ENCODE measurements around the gene FLNB. TPM values are rescaled to one million over a fixed set of nuclear protein-coding genes. Genes with fewer than 3 reads are reported as not detected.

FLNB gene
- total and polyA plus RNA-seq, 2 of the 4 experiments (the other 2 are of a cell fraction) = 78.0 to 136 TPM

DNA sequence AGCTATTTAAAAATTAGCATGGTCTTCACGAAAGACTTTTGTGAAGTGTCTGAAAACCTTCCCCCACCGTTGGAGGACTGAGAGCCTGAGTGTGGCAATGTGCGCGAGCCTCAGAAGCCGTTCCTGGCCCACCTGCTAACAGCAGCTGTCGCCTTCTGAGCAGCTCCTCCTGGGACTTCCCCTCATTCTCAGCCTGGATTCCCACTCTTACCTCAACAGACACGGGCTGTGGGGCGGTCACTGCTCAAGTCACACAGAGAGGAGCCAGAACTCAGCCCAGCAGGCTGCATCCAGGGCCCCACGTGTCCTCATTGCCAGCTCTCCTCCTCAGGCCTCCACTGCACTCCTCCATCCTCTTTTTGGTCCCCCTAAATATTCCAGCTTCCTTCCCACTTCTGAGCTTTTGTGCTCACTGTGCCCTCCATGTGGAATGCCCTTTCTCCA is 194.7 kb downstream of the FLNB start:
- no peak overlapping the region for H4K5ac ChIP-seq (ENCODE audit: low read depth, low read length)
- ATAC-seq (ENCODE audit: low read depth) = no peak
- dilution Hi-C loops (cut with HindIII; ENCODE audit: low sequenced_read_pairs, unreplicated experiment) (no loop called here), in situ Hi-C loops (cut with MboI; ENCODE audit: low sequenced_read_pairs) (no loop called here), intact Hi-C loops (cut with micrococcal nuclease) (no loop called here)
- no peak overlapping the region for H3K14ac ChIP-seq (replicated peaks; ENCODE audit: low read depth, low read length)
- H3K9me3 ChIP-seq (ENCODE audit: control insufficient read depth, insufficient read depth, low read length) = peaks cover 2% of the 10 kb centered on the region; the same call in 1 of the 2 replicates
- no peak overlapping the region for H2AK9ac ChIP-seq (replicated peaks; ENCODE audit: low read depth, low read length, poor library complexity)
- no peak overlapping the region for H2AFZ ChIP-seq (replicated peaks; ENCODE audit: low read length, poor library complexity)
- H3K27me3 ChIP-seq (ENCODE audit: control insufficient read depth, insufficient read depth, low read length) = peaks cover 15% of the 10 kb centered on the region
- H4K8ac ChIP-seq (ENCODE audit: low read depth in 2 of 2, low read length in 2 of 2) = no peak overlapping the region
- ChIA-PET POLR2A (ENCODE audit: unreplicated experiment) (no interaction called here), CTCF (no interaction called here)
- no peaks in the 10 kb centered on the region for H4K20me1 ChIP-seq (ENCODE audit: insufficient read depth, low read length)
- 87% methylated on average over 7 of the region's 9 CpGs; no CpG with 5 or more reads in 1 of the 2 experiments for WGBS, 2 experiments (ENCODE audit: extremely low coverage in 2 of 2, insufficient read length in 1 of 2)
- no peaks in the 10 kb centered on the region for H3K36me3 ChIP-seq (ENCODE audit: control insufficient read depth, insufficient read depth, low read length)
- no peak overlapping the region for H3K18ac ChIP-seq (ENCODE audit: low read depth, low read length)
- no peak for TF ChIP-seq CEBPB (IDR thresholded peaks at IDR 0.05; ENCODE audit: low read depth, low read length)
- TF ChIP-seq SMC3 (IDR thresholded peaks at IDR 0.05; ENCODE audit: low read depth, low read length) = no peak
- TF ChIP-seq MAZ (IDR thresholded peaks at IDR 0.05; ENCODE audit: borderline replicate concordance, low read depth, low read length) = no peak
- TF ChIP-seq FOS (IDR thresholded peaks at IDR 0.05; ENCODE audit: low read depth, low read length) = no peak
- no peak overlapping the region for H4K91ac ChIP-seq (ENCODE audit: insufficient read depth, low read depth, low read length)
- no peak overlapping the region for H3K4me3 ChIP-seq (ENCODE audit: insufficient read depth, low read depth, low read length)
- BruUV-seq (replicated peaks) = no TSS peak
- no peak overlapping the region for H2AK5ac ChIP-seq (ENCODE audit: low read depth, low read length)
- H3K4me2 ChIP-seq (ENCODE audit: low read depth, low read length) = no peak overlapping the region
- no peak overlapping the region for H2BK20ac ChIP-seq (ENCODE audit: low read depth, low read length)
- no peaks in the 10 kb centered on the region for H3K9me1 ChIP-seq (ENCODE audit: insufficient read depth, low read length)
- peaks cover 3% of the 10 kb centered on the region for H3K4me1 ChIP-seq (ENCODE audit: control insufficient read depth, insufficient read depth, low read length)
- no peak overlapping the region for H2BK15ac ChIP-seq (ENCODE audit: low read depth, low read length)
- no peaks in the 10 kb centered on the region for H3K79me1 ChIP-seq (ENCODE audit: low read depth in 1 of 2, low read length in 2 of 2)
- H2BK5ac ChIP-seq (ENCODE audit: low read depth, low read length, poor library complexity, severe bottlenecking) = no peak overlapping the region
- no peak overlapping the region for H2BK120ac ChIP-seq (ENCODE audit: low read depth, low read length)
- no peak overlapping the region for H3K9ac ChIP-seq (ENCODE audit: low read depth, low read length)
- no peak overlapping the region for H3K4ac ChIP-seq (ENCODE audit: low read depth, low read length)
- no peak overlapping the region for H3K56ac ChIP-seq (ENCODE audit: extremely low read depth, insufficient read depth, low read length)
- no peak for DNase-seq
- no peak overlapping the region for H3K27ac ChIP-seq (ENCODE audit: insufficient read depth, low read length)
- no peak overlapping the region for H3K23ac ChIP-seq (ENCODE audit: low read depth, low read length)
